Smooth muscle cell (in vitro differentiated cells): ENCODE measurements around the gene DCP1B. TPM values are rescaled to one million over a fixed set of nuclear protein-coding genes. Genes with fewer than 3 reads are reported as not detected.
A peak's percentile ranks its signal among the peaks of the same experiment; 100 is the strongest.

Experiments
- DNase-seq: peaks from one replicate; lab custom pipeline; 2025; ENCODE audit not compliant: unreplicated experiment; lab: John Stamatoyannopoulos, UW
- H2AFZ ChIP-seq: fragments of 200-600 bp; sonication (generic); 2 replicates; pipeline ENCODE4 v1.6.0; 2016; ENCODE audit warnings: antibody characterized with exemption, low read depth, mild to moderate bottlenecking
- H3F3A ChIP-seq: fragments of 200-600 bp; sonication (generic); 2 replicates; pipeline ENCODE4 v1.6.0; 2017; ENCODE audit warnings: antibody characterized with exemption, low read depth
- H3K27ac ChIP-seq: fragments of 200-600 bp; sonication (generic); 2 replicates; pipeline ENCODE4 v1.5.1; 2016; ENCODE audit warnings: low read depth, mild to moderate bottlenecking
- H3K27me3 ChIP-seq: fragments of 200-600 bp; sonication (generic); 2 replicates; pipeline ENCODE4 v1.6.1; 2016; ENCODE audit warnings: low read depth, mild to moderate bottlenecking
- H3K36me3 ChIP-seq: fragments of 200-600 bp; sonication (generic); 2 replicates; pipeline ENCODE4 v1.5.1; 2016; ENCODE audit warnings: low read depth
- H3K4me1 ChIP-seq: fragments of 200-600 bp; sonication (generic); 2 replicates; pipeline ENCODE4 v1.5.1; 2016; ENCODE audit warnings: low read depth
- H3K4me2 ChIP-seq: fragments of 200-600 bp; sonication (generic); 2 replicates; pipeline ENCODE4 v1.6.0; 2016; ENCODE audit warnings: mild to moderate bottlenecking
- H3K4me3 ChIP-seq: fragments of 200-600 bp; sonication (generic); 2 replicates; pipeline ENCODE4 v1.5.1; 2016; ENCODE audit warnings: mild to moderate bottlenecking
- H3K79me2 ChIP-seq: fragments of 200-600 bp; sonication (generic); 2 replicates; pipeline ENCODE4 v1.6.0; 2016; ENCODE audit warnings: low read depth, mild to moderate bottlenecking
- H3K9ac ChIP-seq: fragments of 200-600 bp; sonication (generic); 2 replicates; pipeline ENCODE4 v1.6.0; 2016; ENCODE audit warnings: low read depth
- H3K9me3 ChIP-seq: fragments of 200-600 bp; sonication (generic); replicated peaks from 2 replicates; pipeline ENCODE4 v1.5.1; 2016; ENCODE audit warnings: low read depth
- H4K20me1 ChIP-seq: fragments of 200-600 bp; sonication (generic); 2 replicates; pipeline ENCODE4 v1.6.0; 2016; ENCODE audit warnings: low read depth
- WGBS: methylation state at CpG from one replicate; pipeline ENCODE4 v1.1.7; 2016; ENCODE audit warnings: low lambda C conversion rate; 5-methylcytosine and 5-hydroxymethylcytosine counted together
- polyA plus RNA-seq: library from polyadenylated mRNA; unstranded; fragments of >200 nt; fragmentation: Nextera tagmentation; extraction: Ambion mirVana; gene quantifications from 2 replicates; pipeline ENCODE4 v1.2.1, GENCODE V29; 2016
- total RNA-seq: library from RNA; depleted of rRNA; stranded (reverse); fragments of >200 nt; gene quantifications from 2 replicates; pipeline ENCODE4 v1.2.3, GENCODE V29; 2014
- TF ChIP-seq, protein P1 (sequence below): fragments of 200-600 bp; sonication (generic); IDR thresholded peaks from 2 replicates; pipeline ENCODE4 v1.5.1; 2017; ENCODE audit warnings: borderline replicate concordance, mild to moderate bottlenecking, antibody characterized with exemption; ENCODE audit not compliant: insufficient read depth, poor library complexity, severe bottlenecking

DCP1B gene
- total and polyA plus RNA-seq, 2 experiments from 2014 or later = 34.9 to 38.1 TPM

DNA sequence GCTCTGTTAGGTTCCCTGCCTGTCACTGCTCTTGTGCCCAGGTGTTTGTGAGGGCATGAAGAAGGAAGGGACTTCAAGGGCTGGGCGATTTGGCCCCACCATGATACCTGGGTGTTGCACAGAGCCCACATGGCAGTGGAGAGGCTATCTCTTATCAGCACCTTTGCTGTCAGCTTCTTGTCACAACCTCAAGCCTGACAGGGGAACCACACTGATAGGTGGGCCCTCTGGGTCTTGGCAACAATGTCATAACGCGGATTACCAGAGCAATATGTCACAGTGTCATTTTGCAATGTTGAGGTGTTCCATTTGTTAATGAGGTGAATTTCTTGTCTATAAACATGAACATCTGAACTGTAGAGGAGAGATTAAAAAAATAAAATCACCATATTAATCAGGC lies 25.6 kb upstream of the DCP1B start:
- no peak overlapping the region for H3K4me3 ChIP-seq
- no peaks in the 10 kb centered on the region for H4K20me1 ChIP-seq
- no peaks in the 10 kb centered on the region for H3F3A ChIP-seq
- H3K27ac ChIP-seq = no peak overlapping the region
- no peak for DNase-seq
- 98% methylated on average over 3 of the region's 3 CpGs for WGBS
- no peak overlapping the region for H2AFZ ChIP-seq
- no peaks in the 10 kb centered on the region for H3K9me3 ChIP-seq
- H3K27me3 ChIP-seq = no peaks in the 10 kb centered on the region
- H3K4me1 ChIP-seq = peaks cover 3% of the 10 kb centered on the region
- H3K9ac ChIP-seq = no peak overlapping the region
- H3K79me2 ChIP-seq = no peaks in the 10 kb centered on the region
- H3K36me3 ChIP-seq = no peaks in the 10 kb centered on the region
- TF ChIP-seq, protein P1, sequence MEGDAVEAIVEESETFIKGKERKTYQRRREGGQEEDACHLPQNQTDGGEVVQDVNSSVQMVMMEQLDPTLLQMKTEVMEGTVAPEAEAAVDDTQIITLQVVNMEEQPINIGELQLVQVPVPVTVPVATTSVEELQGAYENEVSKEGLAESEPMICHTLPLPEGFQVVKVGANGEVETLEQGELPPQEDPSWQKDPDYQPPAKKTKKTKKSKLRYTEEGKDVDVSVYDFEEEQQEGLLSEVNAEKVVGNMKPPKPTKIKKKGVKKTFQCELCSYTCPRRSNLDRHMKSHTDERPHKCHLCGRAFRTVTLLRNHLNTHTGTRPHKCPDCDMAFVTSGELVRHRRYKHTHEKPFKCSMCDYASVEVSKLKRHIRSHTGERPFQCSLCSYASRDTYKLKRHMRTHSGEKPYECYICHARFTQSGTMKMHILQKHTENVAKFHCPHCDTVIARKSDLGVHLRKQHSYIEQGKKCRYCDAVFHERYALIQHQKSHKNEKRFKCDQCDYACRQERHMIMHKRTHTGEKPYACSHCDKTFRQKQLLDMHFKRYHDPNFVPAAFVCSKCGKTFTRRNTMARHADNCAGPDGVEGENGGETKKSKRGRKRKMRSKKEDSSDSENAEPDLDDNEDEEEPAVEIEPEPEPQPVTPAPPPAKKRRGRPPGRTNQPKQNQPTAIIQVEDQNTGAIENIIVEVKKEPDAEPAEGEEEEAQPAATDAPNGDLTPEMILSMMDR = no peak
- no peak overlapping the region for H3K4me2 ChIP-seq

DNA sequence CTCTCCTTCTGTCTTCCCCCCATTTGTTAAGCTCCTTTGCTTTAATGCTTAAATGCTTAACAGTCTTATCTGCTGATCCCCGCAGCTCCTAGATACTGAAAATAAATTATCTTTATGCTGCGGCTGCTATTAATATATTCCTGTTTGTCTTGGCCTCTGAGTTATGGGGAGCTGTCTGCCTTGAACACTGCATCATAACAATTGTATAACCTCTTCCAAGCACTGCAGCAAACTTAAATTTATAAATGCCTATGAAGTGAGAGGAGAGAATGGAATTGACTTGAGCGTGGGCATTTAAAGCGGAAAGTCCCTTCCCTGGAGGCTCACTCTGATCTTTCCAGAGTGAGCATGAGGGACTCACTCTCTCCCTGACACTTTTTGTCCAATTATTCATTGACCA lies 23.1 kb upstream of the DCP1B start:
- Histone ChIP-seq H3K9ac (no peak overlapping the region), H3K4me1 (peaks cover 3% of the 10 kb centered on the region), H3K79me2 (no peaks in the 10 kb centered on the region), H3K36me3 (no peaks in the 10 kb centered on the region), H3K9me3 (no peaks in the 10 kb centered on the region), H3F3A (no peaks in the 10 kb centered on the region), H3K27ac (peak overlapping the region; percentile 3), H4K20me1 (no peaks in the 10 kb centered on the region), H3K4me3 (no peak overlapping the region), H3K27me3 (no peaks in the 10 kb centered on the region), H2AFZ (no peak overlapping the region), H3K4me2 (peak overlapping the region; percentile 23)
- TF ChIP-seq, protein P1 = no peak
- no peak for DNase-seq
- whole genome bisulfite sequencing = 45% methylated on average over 4 of the region's 4 CpGs

DNA sequence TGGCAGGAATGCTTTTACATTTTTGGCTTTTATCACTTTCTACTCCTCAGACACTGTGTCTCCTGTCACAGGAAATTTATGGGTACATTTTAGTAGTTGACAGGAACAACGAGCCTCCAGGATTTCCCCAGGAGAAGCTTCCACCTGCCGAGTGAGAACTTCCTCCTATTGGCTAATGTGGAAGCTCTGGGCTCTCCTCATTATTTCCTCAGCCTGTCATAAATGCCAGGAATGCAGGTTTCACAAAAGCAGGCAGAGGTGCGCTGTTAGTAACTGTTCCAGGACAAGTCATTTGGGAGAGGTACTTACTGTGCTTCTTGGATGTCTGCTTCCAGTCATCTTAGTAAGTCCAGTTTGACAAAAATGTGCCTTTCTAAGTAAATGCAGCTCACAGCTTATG lies 19.1 kb upstream of the DCP1B start:
- no peak for DNase-seq
- no peak overlapping the region for H3K9ac ChIP-seq
- H3K4me2 ChIP-seq = no peak overlapping the region
- TF ChIP-seq, protein P1 = no peak
- no peak overlapping the region for H2AFZ ChIP-seq
- H3K27me3 ChIP-seq = no peaks in the 10 kb centered on the region
- H3K79me2 ChIP-seq = no peaks in the 10 kb centered on the region
- no peaks in the 10 kb centered on the region for H4K20me1 ChIP-seq
- 41% methylated on average over 3 of the region's 3 CpGs for WGBS
- H3F3A ChIP-seq = no peaks in the 10 kb centered on the region
- peaks cover 3% of the 10 kb centered on the region for H3K4me1 ChIP-seq
- H3K4me3 ChIP-seq = no peak overlapping the region
- H3K9me3 ChIP-seq = no peaks in the 10 kb centered on the region
- H3K27ac ChIP-seq = no peak overlapping the region
- H3K36me3 ChIP-seq = no peaks in the 10 kb centered on the region

DNA sequence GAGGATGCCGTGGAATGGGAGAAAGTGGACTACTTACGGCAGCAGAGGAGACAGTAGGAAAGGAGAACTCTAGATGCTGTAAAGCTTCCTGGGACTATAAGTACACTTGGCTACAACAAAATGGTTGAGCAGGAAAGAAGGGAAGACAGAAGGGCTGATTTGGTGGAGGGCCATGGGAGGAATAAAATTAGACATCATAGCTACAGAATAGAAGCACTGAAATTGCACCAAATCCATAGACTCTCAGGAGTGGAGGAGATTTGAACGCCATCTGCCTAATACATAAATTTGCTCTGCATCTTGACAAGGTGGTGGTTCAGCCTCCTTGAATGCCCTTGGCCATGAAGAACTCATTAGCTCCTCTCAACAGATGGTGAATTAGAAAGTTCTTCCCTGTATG lies 16.3 kb upstream of the DCP1B start:
- Histone ChIP-seq H3K9me3 (no peaks in the 10 kb centered on the region), H3K4me1 (peaks cover 9% of the 10 kb centered on the region), H3K4me3 (no peak overlapping the region), H4K20me1 (no peaks in the 10 kb centered on the region), H3F3A (no peaks in the 10 kb centered on the region), H3K9ac (no peak overlapping the region), H2AFZ (no peak overlapping the region), H3K79me2 (no peaks in the 10 kb centered on the region), H3K4me2 (no peak overlapping the region), H3K27me3 (no peaks in the 10 kb centered on the region), H3K27ac (no peak overlapping the region), H3K36me3 (no peaks in the 10 kb centered on the region)
- WGBS = over 99% methylated on average over 3 of the region's 3 CpGs
- TF ChIP-seq, protein P1 = no peak
- no peak for DNase-seq
